Measurements from ENCODE around the gene HPCA.

GRCh38 chr1:32934535-32934934, 48.2 kb downstream of the HPCA start:
- no peak for TF ChIP-seq CTCF (IDR thresholded peaks at IDR 0.05; ENCODE audit: insufficient read depth, low read depth, low read length)
- no peak for TF ChIP-seq EZH2 (IDR thresholded peaks at IDR 0.05; ENCODE audit: insufficient read depth, low read length)
